Measurements from ENCODE around the gene HS6ST2. TPM values are rescaled to one million over a fixed set of nuclear protein-coding genes. Genes with fewer than 3 reads are reported as not detected.
A peak's percentile ranks its signal among the peaks of the same experiment; 100 is the strongest.

Gene HS6ST2
- total RNA-seq, 4 donors from 2014 or later: under 0.01 to 0.66 (median 0.46) TPM

GRCh38 chrX:132634521-132634920, 323.9 kb downstream of the HS6ST2 start:
- no peak overlapping the region for H3K27ac ChIP-seq
- H3K36me3 ChIP-seq: no peaks in the 10 kb centered on the region
- no peak for DNase-seq (ENCODE audit: low spot score in 2 of 2)
- WGBS, 2 donors: 20 to 38% methylated on average over 1 of the region's 1 CpG
- H3K4me3 ChIP-seq: no peak overlapping the region
- H3K27me3 ChIP-seq: peaks cover 0 to 23% of the 10 kb centered on the region in 2 donors
- no peaks in the 10 kb centered on the region for H3K4me1 ChIP-seq
- TF ChIP-seq, protein P1, sequence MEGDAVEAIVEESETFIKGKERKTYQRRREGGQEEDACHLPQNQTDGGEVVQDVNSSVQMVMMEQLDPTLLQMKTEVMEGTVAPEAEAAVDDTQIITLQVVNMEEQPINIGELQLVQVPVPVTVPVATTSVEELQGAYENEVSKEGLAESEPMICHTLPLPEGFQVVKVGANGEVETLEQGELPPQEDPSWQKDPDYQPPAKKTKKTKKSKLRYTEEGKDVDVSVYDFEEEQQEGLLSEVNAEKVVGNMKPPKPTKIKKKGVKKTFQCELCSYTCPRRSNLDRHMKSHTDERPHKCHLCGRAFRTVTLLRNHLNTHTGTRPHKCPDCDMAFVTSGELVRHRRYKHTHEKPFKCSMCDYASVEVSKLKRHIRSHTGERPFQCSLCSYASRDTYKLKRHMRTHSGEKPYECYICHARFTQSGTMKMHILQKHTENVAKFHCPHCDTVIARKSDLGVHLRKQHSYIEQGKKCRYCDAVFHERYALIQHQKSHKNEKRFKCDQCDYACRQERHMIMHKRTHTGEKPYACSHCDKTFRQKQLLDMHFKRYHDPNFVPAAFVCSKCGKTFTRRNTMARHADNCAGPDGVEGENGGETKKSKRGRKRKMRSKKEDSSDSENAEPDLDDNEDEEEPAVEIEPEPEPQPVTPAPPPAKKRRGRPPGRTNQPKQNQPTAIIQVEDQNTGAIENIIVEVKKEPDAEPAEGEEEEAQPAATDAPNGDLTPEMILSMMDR (IDR thresholded peaks at IDR 0.05): no peak
- no peak for TF ChIP-seq EP300 (IDR thresholded peaks at IDR 0.05)
- no peak for TF ChIP-seq POLR2A (IDR thresholded peaks at IDR 0.05)
- no peaks in the 10 kb centered on the region for H3K9me3 ChIP-seq

- no peaks in the 10 kb centered on the region for H3K36me3 ChIP-seq
- DNase-seq (ENCODE audit: low spot score in 2 of 2): no peak
- no peak overlapping the region for H3K4me3 ChIP-seq
- 6 to 29% methylated on average over 1 to 3 of the region's 3 CpGs for WGBS, 2 donors
- no peaks in the 10 kb centered on the region for H3K9me3 ChIP-seq
- TF ChIP-seq, protein P1 (IDR thresholded peaks at IDR 0.05): peak; percentile 27 to 52 (median 42)
- TF ChIP-seq EP300 (IDR thresholded peaks at IDR 0.05) (no peak), POLR2A (IDR thresholded peaks at IDR 0.05) (no peak)
- no peak overlapping the region for H3K27ac ChIP-seq
- H3K27me3 ChIP-seq: peaks cover 0 to 29% of the 10 kb centered on the region in 2 donors
- no peaks in the 10 kb centered on the region for H3K4me1 ChIP-seq
Measured at GRCh38 chrX:132631579-132632232, 326.7 kb downstream of the HS6ST2 start.

DNA sequence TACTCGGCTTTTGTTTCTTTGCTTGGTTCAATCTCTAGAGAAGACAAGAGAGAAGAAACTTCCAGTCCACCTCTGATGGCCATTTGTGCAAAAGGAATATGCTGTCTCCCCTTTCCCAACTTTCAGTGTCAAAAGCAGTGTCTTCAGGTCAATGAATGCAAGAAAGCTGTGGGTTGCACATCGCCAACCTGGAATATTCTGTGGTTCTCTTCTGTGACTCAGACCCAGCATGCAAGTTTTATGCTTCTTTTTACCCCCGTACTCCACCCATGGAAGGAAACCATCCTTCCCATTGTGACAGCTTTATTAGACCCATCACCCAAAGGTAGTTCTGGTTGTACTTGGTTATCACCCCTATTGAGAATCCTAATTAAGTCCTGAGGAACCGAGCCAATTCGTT, 334.0 kb downstream of the HS6ST2 start:
- Histone ChIP-seq H3K27me3 (peaks cover 0 to 41% of the 10 kb centered on the region in 2 donors), H3K36me3 (no peaks in the 10 kb centered on the region), H3K27ac (no peak overlapping the region), H3K4me1 (no peaks in the 10 kb centered on the region), H3K4me3 (no peak overlapping the region), H3K9me3 (no peaks in the 10 kb centered on the region)
- TF ChIP-seq, protein P1 (IDR thresholded peaks at IDR 0.05): no peak
- TF ChIP-seq POLR2A (IDR thresholded peaks at IDR 0.05) (no peak), EP300 (IDR thresholded peaks at IDR 0.05) (no peak)
- DNase-seq (ENCODE audit: low spot score in 2 of 2): no peak
- WGBS, 2 donors: 73 to 74% methylated on average over 5 of the region's 5 CpGs

- 29 to 39% methylated on average over 3 of the region's 3 CpGs for WGBS, 2 donors
- H3K4me3 ChIP-seq: no peak overlapping the region
- no peaks in the 10 kb centered on the region for H3K4me1 ChIP-seq
- no peak for DNase-seq (ENCODE audit: low spot score in 2 of 2)
- no peak overlapping the region for H3K27ac ChIP-seq
- peaks cover 0 to 43% of the 10 kb centered on the region in 2 donors for H3K27me3 ChIP-seq
- TF ChIP-seq, protein P1 (IDR thresholded peaks at IDR 0.05): no peak
- TF ChIP-seq EP300 (IDR thresholded peaks at IDR 0.05): no peak
- no peak for TF ChIP-seq POLR2A (IDR thresholded peaks at IDR 0.05)
- no peaks in the 10 kb centered on the region for H3K36me3 ChIP-seq
- no peaks in the 10 kb centered on the region for H3K9me3 ChIP-seq
Measured at GRCh38 chrX:132623942-132624341, 334.5 kb downstream of the HS6ST2 start.

GRCh38 chrX:132623300-132623699, 335.1 kb downstream of the HS6ST2 start:
- DNase-seq (ENCODE audit: low spot score in 2 of 2): no peak
- H3K27me3 ChIP-seq: peaks cover 0 to 44% of the 10 kb centered on the region in 2 donors

More at GRCh38 chrX:132623300-132623699, 335.1 kb downstream of the HS6ST2 start:
- no peak for TF ChIP-seq POLR2A (IDR thresholded peaks at IDR 0.05)
- TF ChIP-seq EP300 (IDR thresholded peaks at IDR 0.05): no peak
- TF ChIP-seq, protein P1 (IDR thresholded peaks at IDR 0.05): no peak
- H3K9me3 ChIP-seq: no peaks in the 10 kb centered on the region
- H3K36me3 ChIP-seq: no peaks in the 10 kb centered on the region
- 66 to 72% methylated on average over 2 of the region's 2 CpGs for WGBS, 2 donors
- H3K4me3 ChIP-seq: no peak overlapping the region
- H3K4me1 ChIP-seq: no peaks in the 10 kb centered on the region
- no peak overlapping the region for H3K27ac ChIP-seq

All from tibial nerve (tissue), 4 donors.